Measurements from ENCODE around the gene IL2RA.
"Not testable (repeated sequence)": the region's sequence is repeated elsewhere in the genome, so short reads cannot be mapped to it uniquely, and the experiment has no call there.

The IL2RA gene

GRCh38 chr10:6048281-6049030, 13.7 kb downstream of the IL2RA start:
- no peak for DNase-seq
- H3K36me3 Mint-ChIP-seq = peaks cover 66% of the 10 kb centered on the region
- H3K4me3 Mint-ChIP-seq = peak overlapping the region; percentile 32
- H3K27ac Mint-ChIP-seq = peak overlapping the region; percentile 99
- CTCF ChIA-PET = interaction anchor here (1.9 to 4.6 kb wide), 5 partner anchors 15 to 38 kb away, joined by 5 to 47 read pairs (median 24); no protein-coding TSS in a partner anchor
- H3K4me1 Mint-ChIP-seq = peaks cover 91% of the 10 kb centered on the region
- H3K27me3 Mint-ChIP-seq = no peaks in the 10 kb centered on the region
- no peaks in the 10 kb centered on the region for H3K9me3 Mint-ChIP-seq

GRCh38 chr10:6047847-6048246, 14.3 kb downstream of the IL2RA start:
- Mint-ChIP-seq H3K36me3 (peaks cover 71% of the 10 kb centered on the region), H3K4me3 (no peak overlapping the region), H3K4me1 (peaks cover 92% of the 10 kb centered on the region), H3K27ac (peak overlapping the region; percentile 50), H3K27me3 (no peaks in the 10 kb centered on the region), H3K9me3 (no peaks in the 10 kb centered on the region)
- DNase-seq = no peak
- CTCF ChIA-PET = interaction anchor here (0.7 to 4.6 kb wide), 6 partner anchors 34 to 70 kb away, joined by 4 to 47 read pairs (median 10); partner anchors contain the start of gene IL15RA

- Mint-ChIP-seq H3K27ac (peak overlapping the region; percentile 88), H3K9me3 (no peaks in the 10 kb centered on the region), H3K36me3 (peaks cover 68% of the 10 kb centered on the region), H3K4me1 (peaks cover 89% of the 10 kb centered on the region), H3K27me3 (no peaks in the 10 kb centered on the region), H3K4me3 (peak overlapping the region; percentile 50)
- no peak for DNase-seq
- CTCF ChIA-PET = interaction anchor here (0.7 to 2.4 kb wide), 4 partner anchors 33 to 69 kb away, joined by 4 to 14 read pairs (median 6); partner anchors contain the start of gene IL15RA
Observed at GRCh38 chr10:6046773-6047611, 15.2 kb downstream of the IL2RA start.

- H3K36me3 Mint-ChIP-seq = peaks cover 71% of the 10 kb centered on the region
- DNase-seq = no peak
Observed at GRCh38 chr10:6045878-6046772, 16.0 kb downstream of the IL2RA start.

GRCh38 chr10:6045314-6045848, 16.8 kb downstream of the IL2RA start:
- H3K27ac Mint-ChIP-seq = peak overlapping the region; percentile 88
- no peaks in the 10 kb centered on the region for H3K27me3 Mint-ChIP-seq
- peak; percentile 58 for DNase-seq
- H3K4me1 Mint-ChIP-seq = peaks cover 89% of the 10 kb centered on the region
- CTCF ChIA-PET = interaction anchor here (0.9 to 2.4 kb wide), 3 partner anchors 12 to 42 kb away, joined by 3 to 14 read pairs (median 3); no protein-coding TSS in a partner anchor
- H3K9me3 Mint-ChIP-seq = no peaks in the 10 kb centered on the region
- H3K36me3 Mint-ChIP-seq = peaks cover 75% of the 10 kb centered on the region
- H3K4me3 Mint-ChIP-seq = peak overlapping the region; percentile 69

More at GRCh38 chr10:6045878-6046772, 16.0 kb downstream of the IL2RA start:
- H3K27me3 Mint-ChIP-seq = no peaks in the 10 kb centered on the region
- no peaks in the 10 kb centered on the region for H3K9me3 Mint-ChIP-seq
- peak overlapping the region; percentile 69 for H3K4me3 Mint-ChIP-seq
- CTCF ChIA-PET = interaction anchor here (0.9 to 2.4 kb wide), 4 partner anchors 12 to 41 kb away, joined by 3 to 14 read pairs (median 5); no protein-coding TSS in a partner anchor
- H3K4me1 Mint-ChIP-seq = peaks cover 91% of the 10 kb centered on the region
- H3K27ac Mint-ChIP-seq = peak overlapping the region; percentile 88

- Mint-ChIP-seq H3K9me3 (no peaks in the 10 kb centered on the region), H3K4me3 (peak overlapping the region; percentile 69), H3K36me3 (peaks cover 73% of the 10 kb centered on the region), H3K27ac (peak overlapping the region; percentile 88), H3K4me1 (peaks cover 89% of the 10 kb centered on the region), H3K27me3 (no peaks in the 10 kb centered on the region)
- CTCF ChIA-PET = interaction anchor here (0.9 kb wide), 1 partner anchor 11 kb away, joined by 3 read pairs; no protein-coding TSS in a partner anchor
- no peak for DNase-seq
Observed at GRCh38 chr10:6044751-6045313, 17.3 kb downstream of the IL2RA start.

- no peak for DNase-seq
- CTCF ChIA-PET = no interaction called here
- Mint-ChIP-seq H3K27ac (peak overlapping the region; percentile 88), H3K9me3 (peaks cover 3% of the 10 kb centered on the region), H3K4me3 (peak overlapping the region; percentile 69), H3K4me1 (peaks cover 89% of the 10 kb centered on the region), H3K36me3 (peaks cover 75% of the 10 kb centered on the region), H3K27me3 (no peaks in the 10 kb centered on the region)
Observed at GRCh38 chr10:6044060-6044459, 18.1 kb downstream of the IL2RA start.

GRCh38 chr10:6043377-6043776, 18.8 kb downstream of the IL2RA start:
- H3K27me3 Mint-ChIP-seq, H3K27ac Mint-ChIP-seq: not testable (repeated sequence)
- peaks cover 73% of the 10 kb centered on the region for H3K36me3 Mint-ChIP-seq

GRCh38 chr10:6040205-6040604, 22.0 kb downstream of the IL2RA start:
- CTCF ChIA-PET = no interaction called here
- Mint-ChIP-seq H3K27me3 (no peaks in the 10 kb centered on the region), H3K4me1 (peaks cover 89% of the 10 kb centered on the region)

More at GRCh38 chr10:6043377-6043776, 18.8 kb downstream of the IL2RA start:
- DNase-seq, H3K4me3 Mint-ChIP-seq, CTCF ChIA-PET, H3K9me3 Mint-ChIP-seq: not testable (repeated sequence)
- peaks cover 89% of the 10 kb centered on the region for H3K4me1 Mint-ChIP-seq

GRCh38 chr10:6039711-6040110, 22.5 kb downstream of the IL2RA start:
- Mint-ChIP-seq H3K27ac (peak overlapping the region; percentile 26), H3K4me1 (peaks cover 86% of the 10 kb centered on the region), H3K9me3 (peaks cover 5% of the 10 kb centered on the region), H3K27me3 (no peaks in the 10 kb centered on the region), H3K4me3 (no peak overlapping the region), H3K36me3 (peaks cover 77% of the 10 kb centered on the region)
- no peak for DNase-seq
- CTCF ChIA-PET = no interaction called here

More at GRCh38 chr10:6040205-6040604, 22.0 kb downstream of the IL2RA start:
- Mint-ChIP-seq H3K9me3 (peaks cover 5% of the 10 kb centered on the region), H3K27ac (peak overlapping the region; percentile 26), H3K36me3 (peaks cover 78% of the 10 kb centered on the region), H3K4me3 (no peak overlapping the region)
- DNase-seq = no peak

- DNase-seq = peak; percentile 60
- H3K27ac Mint-ChIP-seq = peak overlapping the region; percentile 89
- peaks cover 85% of the 10 kb centered on the region for H3K4me1 Mint-ChIP-seq
- H3K36me3 Mint-ChIP-seq = peaks cover 78% of the 10 kb centered on the region
- H3K4me3 Mint-ChIP-seq = peak overlapping the region; percentile 11
- CTCF ChIA-PET = interaction anchor here (2.1 kb wide), 1 partner anchor 48 kb away, joined by 6 read pairs; no protein-coding TSS in a partner anchor
- H3K27me3 Mint-ChIP-seq = no peaks in the 10 kb centered on the region
- H3K9me3 Mint-ChIP-seq = peaks cover 5% of the 10 kb centered on the region
Observed at GRCh38 chr10:6038071-6038631, 24.0 kb downstream of the IL2RA start.

- peaks cover 5% of the 10 kb centered on the region for H3K9me3 Mint-ChIP-seq
- H3K27me3 Mint-ChIP-seq = no peaks in the 10 kb centered on the region
- peaks cover 83% of the 10 kb centered on the region for H3K4me1 Mint-ChIP-seq
- CTCF ChIA-PET = interaction anchor here (1.3 to 2.1 kb wide), 2 partner anchors 15 to 49 kb away, joined by 3 to 6 read pairs; no protein-coding TSS in a partner anchor
- peak overlapping the region; percentile 11 for H3K4me3 Mint-ChIP-seq
- peaks cover 80% of the 10 kb centered on the region for H3K36me3 Mint-ChIP-seq
- H3K27ac Mint-ChIP-seq = peak overlapping the region; percentile 89
- DNase-seq = no peak
Observed at GRCh38 chr10:6037422-6037821, 24.7 kb downstream of the IL2RA start.

Data from activated naive CD4-positive, alpha-beta T cell treated with anti-CD3 and anti-CD28 coated beads, Interleukin-2, amount 10 ng/mL, durations not matched to agents 7 days and 5 days (primary cell).